Raji (cell line): Measurements from ENCODE around the gene ELOVL6.

Experiments used
- POLR2A ChIP-seq: IDR thresholded peaks from 2 replicates; pipeline ENCODE4 v1.6.1; 2011; ENCODE audit warnings: low read depth, low read length, control low read depth; ENCODE audit not compliant: insufficient read depth

The ELOVL6 gene

GRCh38 chr4:110074570-110074969 is 123.8 kb downstream of the ELOVL6 start:
- no peak for TF ChIP-seq POLR2A

- TF ChIP-seq POLR2A = no peak
Observed at GRCh38 chr4:110073053-110073845, 125.2 kb downstream of the ELOVL6 start.

- no peak for TF ChIP-seq POLR2A
Observed at GRCh38 chr4:110071466-110071865, 126.9 kb downstream of the ELOVL6 start.

- TF ChIP-seq POLR2A = no peak
Observed at GRCh38 chr4:110068248-110068647, 130.2 kb downstream of the ELOVL6 start.

GRCh38 chr4:110064934-110065333 is 133.5 kb downstream of the ELOVL6 start:
- no peak for TF ChIP-seq POLR2A

GRCh38 chr4:110064295-110064694 is 134.1 kb downstream of the ELOVL6 start:
- no peak for TF ChIP-seq POLR2A

- TF ChIP-seq POLR2A = no peak
Observed at GRCh38 chr4:110062166-110062565, 136.2 kb downstream of the ELOVL6 start.

GRCh38 chr4:110061076-110061475 is 137.3 kb downstream of the ELOVL6 start:
- TF ChIP-seq POLR2A = no peak

GRCh38 chr4:110059556-110060191 is 138.7 kb downstream of the ELOVL6 start:
- no peak for TF ChIP-seq POLR2A

- no peak for TF ChIP-seq POLR2A
Observed at GRCh38 chr4:110058677-110059076, 139.7 kb downstream of the ELOVL6 start.

- TF ChIP-seq POLR2A = no peak
Observed at GRCh38 chr4:110055158-110055768, 143.2 kb downstream of the ELOVL6 start.

GRCh38 chr4:110049951-110050925 is 148.2 kb downstream of the ELOVL6 start:
- TF ChIP-seq POLR2A = no peak

- no peak for TF ChIP-seq POLR2A
Observed at GRCh38 chr4:110046588-110047049, 151.8 kb downstream of the ELOVL6 start.

- no peak for TF ChIP-seq POLR2A
Observed at GRCh38 chr4:110042545-110043517, 155.6 kb downstream of the ELOVL6 start.
